OCI-LY1 (cell line): ENCODE measurements around the gene TNFRSF6B.

ENCODE experiments used
- EZH2 ChIP-seq: fragments of 200-600 bp; sonication (generic), shearing (Covaris generic); IDR thresholded peaks from 2 replicates; pipeline ENCODE4 v1.8.0; 2017; ENCODE audit warnings: borderline replicate concordance, mixed run types, mild to moderate bottlenecking, antibody characterized with exemption, low read length, moderate library complexity, mixed read lengths
- TF ChIP-seq, protein P1 (sequence below): fragments of 200-600 bp; sonication (generic), shearing (Covaris generic); IDR thresholded peaks from 2 replicates; pipeline ENCODE4 v1.5.1; 2017; ENCODE audit warnings: mild to moderate bottlenecking, antibody characterized with exemption, low read length, moderate library complexity, mixed read lengths

DNA sequence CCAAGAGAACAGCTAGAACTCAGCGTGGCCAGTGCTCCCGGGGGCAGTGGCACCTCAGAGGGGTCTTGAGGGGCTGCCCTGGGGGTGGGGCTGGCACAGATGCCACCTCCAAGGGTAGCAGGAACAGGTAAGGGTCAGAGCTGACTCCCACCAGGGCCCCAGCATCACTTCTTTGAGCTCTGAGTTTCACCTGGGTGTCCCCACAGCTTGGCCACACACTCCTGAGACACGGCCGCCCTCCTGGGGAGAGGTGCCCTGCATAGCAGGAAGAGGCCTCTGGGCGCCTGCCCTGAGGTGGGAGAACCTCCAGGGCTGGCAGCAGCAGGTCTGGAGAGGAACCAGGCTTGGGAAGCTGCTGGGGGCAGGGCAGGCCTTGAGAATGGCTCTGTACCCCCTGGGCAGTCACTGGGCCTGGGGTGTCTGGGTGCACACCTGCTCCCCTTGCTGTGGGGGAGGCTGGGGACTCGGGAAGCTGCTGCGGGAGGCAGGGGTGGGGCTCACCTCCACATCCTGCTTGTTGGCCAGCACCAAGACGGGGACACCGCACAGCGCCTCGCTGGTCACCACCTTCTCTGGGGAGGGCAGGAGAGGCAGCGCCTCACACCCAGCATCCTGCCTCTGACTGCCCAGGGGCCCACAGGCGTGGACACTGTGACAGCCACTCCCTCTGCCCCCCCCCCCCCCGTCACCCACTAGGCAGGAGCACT is 5.0 kb downstream of the TNFRSF6B start:
- TF ChIP-seq, protein P1, sequence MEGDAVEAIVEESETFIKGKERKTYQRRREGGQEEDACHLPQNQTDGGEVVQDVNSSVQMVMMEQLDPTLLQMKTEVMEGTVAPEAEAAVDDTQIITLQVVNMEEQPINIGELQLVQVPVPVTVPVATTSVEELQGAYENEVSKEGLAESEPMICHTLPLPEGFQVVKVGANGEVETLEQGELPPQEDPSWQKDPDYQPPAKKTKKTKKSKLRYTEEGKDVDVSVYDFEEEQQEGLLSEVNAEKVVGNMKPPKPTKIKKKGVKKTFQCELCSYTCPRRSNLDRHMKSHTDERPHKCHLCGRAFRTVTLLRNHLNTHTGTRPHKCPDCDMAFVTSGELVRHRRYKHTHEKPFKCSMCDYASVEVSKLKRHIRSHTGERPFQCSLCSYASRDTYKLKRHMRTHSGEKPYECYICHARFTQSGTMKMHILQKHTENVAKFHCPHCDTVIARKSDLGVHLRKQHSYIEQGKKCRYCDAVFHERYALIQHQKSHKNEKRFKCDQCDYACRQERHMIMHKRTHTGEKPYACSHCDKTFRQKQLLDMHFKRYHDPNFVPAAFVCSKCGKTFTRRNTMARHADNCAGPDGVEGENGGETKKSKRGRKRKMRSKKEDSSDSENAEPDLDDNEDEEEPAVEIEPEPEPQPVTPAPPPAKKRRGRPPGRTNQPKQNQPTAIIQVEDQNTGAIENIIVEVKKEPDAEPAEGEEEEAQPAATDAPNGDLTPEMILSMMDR: no peak
- no peak for TF ChIP-seq EZH2
